Mesendoderm (in vitro differentiated cells): ENCODE measurements around the gene RAB43.
A peak's percentile ranks its signal among the peaks of the same experiment; 100 is the strongest.

ENCODE experiments used
- DNase-seq: peaks from one replicate; pipeline ENCODE4 v3.0.0; 2013
- H2AK5ac ChIP-seq: 2 replicates; pipeline ENCODE4 v1.6.1; 2013; ENCODE audit warnings: low read length, inconsistent platforms
- H2BK120ac ChIP-seq: 2 replicates; pipeline ENCODE4 v1.6.1; 2013; ENCODE audit warnings: low read depth, mild to moderate bottlenecking, low read length, moderate library complexity, mixed read lengths
- H2BK15ac ChIP-seq: replicated peaks from 2 replicates; pipeline ENCODE4 v1.6.1; 2013; ENCODE audit warnings: low read depth, mild to moderate bottlenecking, moderate library complexity
- H2BK5ac ChIP-seq: 2 replicates; pipeline ENCODE4 v1.6.1; 2013; ENCODE audit warnings: low read length, inconsistent platforms
- H3K18ac ChIP-seq: 2 replicates; pipeline ENCODE4 v1.6.1; 2013; ENCODE audit warnings: mild to moderate bottlenecking, low read length, mixed read lengths
- H3K23ac ChIP-seq: one replicate; pipeline ENCODE4 v1.6.1; 2013; ENCODE audit warnings: low read length
- H3K27ac ChIP-seq: 2 replicates; pipeline ENCODE4 v1.5.1; 2013; ENCODE audit warnings: low read depth, mild to moderate bottlenecking, inconsistent platforms, low read length, moderate library complexity
- H3K27me3 ChIP-seq: 2 replicates; pipeline ENCODE4 v1.6.1; 2013; ENCODE audit warnings: low read length, control low read depth, mild to moderate bottlenecking, inconsistent platforms; ENCODE audit not compliant: insufficient read depth, poor library complexity
- H3K36me3 ChIP-seq: 2 replicates; pipeline ENCODE4 v1.6.1; 2013; ENCODE audit warnings: low read length, inconsistent platforms; ENCODE audit not compliant: control insufficient read depth, insufficient read depth
- H3K4ac ChIP-seq: one replicate; pipeline ENCODE4 v1.6.1; 2013; ENCODE audit warnings: low read depth, mild to moderate bottlenecking, low read length, moderate library complexity
- H3K4me1 ChIP-seq: 2 replicates; pipeline ENCODE4 v1.6.1; 2013; ENCODE audit warnings: low read depth, low read length, inconsistent platforms; ENCODE audit not compliant: control insufficient read depth
- H3K4me2 ChIP-seq: 2 replicates; pipeline ENCODE4 v1.6.1; 2013; ENCODE audit warnings: low read length
- H3K4me3 ChIP-seq: 2 replicates; pipeline ENCODE4 v1.5.1; 2013; ENCODE audit warnings: mild to moderate bottlenecking, low read length
- H3K56ac ChIP-seq: one replicate; pipeline ENCODE4 v1.6.1; 2013; ENCODE audit warnings: low read length
- H3K79me1 ChIP-seq: 2 replicates; pipeline ENCODE4 v1.6.1; 2013; ENCODE audit warnings: low read length, inconsistent platforms
- H3K79me2 ChIP-seq: 2 replicates; pipeline ENCODE4 v1.6.1; 2013; ENCODE audit warnings: mild to moderate bottlenecking, low read length; ENCODE audit not compliant: control insufficient read depth, insufficient read depth
- H3K9ac ChIP-seq: 2 replicates; pipeline ENCODE4 v1.6.1; 2013; ENCODE audit warnings: low read length, inconsistent platforms
- H4K5ac ChIP-seq: one replicate; pipeline ENCODE4 v1.6.1; 2013; ENCODE audit warnings: low read length
- H4K8ac ChIP-seq: one replicate; pipeline ENCODE4 v1.6.1; 2013; ENCODE audit warnings: low read depth, mild to moderate bottlenecking, control low read depth, low read length, moderate library complexity
- WGBS: extraction: QIAGEN DNeasy Blood & Tissue Kit; methylation state at CpG from one replicate; pipeline ENCODE4 v1.1.7; 2013; ENCODE audit warnings: low lambda C conversion rate, missing lambda C conversion rate; ENCODE audit not compliant: insufficient coverage; ENCODE audit errors: extremely low coverage; 5-methylcytosine and 5-hydroxymethylcytosine counted together

The RAB43 gene

DNA sequence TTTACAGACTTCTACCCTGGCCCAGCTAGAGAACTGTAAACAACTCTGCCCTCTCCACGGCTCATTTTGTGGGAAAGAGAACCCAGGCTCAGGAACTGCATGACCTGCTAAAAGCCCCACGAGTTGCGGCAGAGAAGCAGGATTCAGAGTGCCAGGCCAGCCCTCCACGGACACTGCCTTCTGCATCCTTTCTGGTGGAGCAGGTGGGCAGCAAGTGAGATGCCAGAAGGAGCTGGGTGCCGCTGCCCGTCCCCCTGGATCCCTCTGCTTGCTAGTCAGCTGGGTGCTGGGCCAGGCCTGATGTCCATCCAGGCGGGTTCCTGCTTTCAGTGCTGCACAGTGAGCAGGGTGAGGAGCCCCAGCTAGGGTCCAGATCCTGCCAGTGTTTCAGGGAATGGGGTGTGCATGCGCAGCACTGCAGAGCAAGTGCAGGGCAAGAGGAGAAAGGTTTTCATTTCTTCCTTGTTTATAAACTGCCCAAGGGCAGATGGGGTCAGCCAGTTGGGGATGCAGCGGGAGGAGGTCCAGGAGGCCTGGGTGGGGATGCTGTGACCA, 5.2 kb upstream of the RAB43 start:
- H3K4me1 ChIP-seq: no peaks in the 10 kb centered on the region
- no peak overlapping the region for H3K9ac ChIP-seq

GRCh38 chr3:129123314-129124060, 1.9 kb upstream of the RAB43 start:
- no peak overlapping the region for H3K23ac ChIP-seq
- peaks cover 7% of the 10 kb centered on the region for H3K79me1 ChIP-seq
- no peak overlapping the region for H2BK120ac ChIP-seq
- H2AK5ac ChIP-seq: no peak overlapping the region
- H3K27me3 ChIP-seq: no peaks in the 10 kb centered on the region
- H3K56ac ChIP-seq: no peak overlapping the region
- peaks cover 16% of the 10 kb centered on the region for H3K79me2 ChIP-seq
- WGBS: no CpG with 5 or more reads among the region's 5 CpGs
- H4K8ac ChIP-seq: no peak overlapping the region
- H3K36me3 ChIP-seq: no peaks in the 10 kb centered on the region
- no peak overlapping the region for H3K9ac ChIP-seq
- no peak overlapping the region for H2BK5ac ChIP-seq
- H4K5ac ChIP-seq: no peak overlapping the region
- DNase-seq: no peak
- H3K4me2 ChIP-seq: no peak overlapping the region
- H3K27ac ChIP-seq: no peak overlapping the region
- H3K4me3 ChIP-seq: no peak overlapping the region
- no peak overlapping the region for H3K4ac ChIP-seq
- no peak overlapping the region for H2BK15ac ChIP-seq
- H3K18ac ChIP-seq: no peak overlapping the region
- peaks cover 7% of the 10 kb centered on the region for H3K4me1 ChIP-seq

More for the DNA sequence above, 5.2 kb upstream of the RAB43 start:
- no CpG with 5 or more reads among the region's 9 CpGs for WGBS
- Histone ChIP-seq H3K18ac (no peak overlapping the region), H2BK5ac (no peak overlapping the region), H3K27ac (no peak overlapping the region), H3K27me3 (no peaks in the 10 kb centered on the region), H3K36me3 (no peaks in the 10 kb centered on the region), H2AK5ac (no peak overlapping the region), H3K4me2 (no peak overlapping the region), H3K56ac (no peak overlapping the region), H2BK120ac (no peak overlapping the region), H4K8ac (no peak overlapping the region), H3K4ac (no peak overlapping the region), H2BK15ac (no peak overlapping the region), H3K23ac (no peak overlapping the region), H3K79me2 (no peaks in the 10 kb centered on the region), H3K4me3 (no peak overlapping the region), H3K79me1 (no peaks in the 10 kb centered on the region), H4K5ac (no peak overlapping the region)
- no peak for DNase-seq

GRCh38 chr3:129122412-129123011, 908 bp upstream of the RAB43 start:
- DNase-seq: peak; percentile 47
- Histone ChIP-seq H4K5ac (no peak overlapping the region), H3K4me2 (peak overlapping the region; percentile 54), H2BK15ac (no peak overlapping the region), H3K4me1 (peaks cover 7% of the 10 kb centered on the region), H3K79me1 (peaks cover 11% of the 10 kb centered on the region), H3K4ac (no peak overlapping the region), H3K27me3 (no peaks in the 10 kb centered on the region), H3K9ac (peak overlapping the region; percentile 71), H3K4me3 (peak overlapping the region; percentile 60), H3K18ac (no peak overlapping the region), H3K27ac (no peak overlapping the region), H4K8ac (peak overlapping the region; percentile 41), H3K56ac (peak overlapping the region; percentile 81), H2AK5ac (no peak overlapping the region), H3K36me3 (no peaks in the 10 kb centered on the region), H2BK120ac (no peak overlapping the region), H2BK5ac (no peak overlapping the region), H3K79me2 (peaks cover 25% of the 10 kb centered on the region), H3K23ac (no peak overlapping the region)
- no CpG with 5 or more reads among the region's 18 CpGs for WGBS

DNA sequence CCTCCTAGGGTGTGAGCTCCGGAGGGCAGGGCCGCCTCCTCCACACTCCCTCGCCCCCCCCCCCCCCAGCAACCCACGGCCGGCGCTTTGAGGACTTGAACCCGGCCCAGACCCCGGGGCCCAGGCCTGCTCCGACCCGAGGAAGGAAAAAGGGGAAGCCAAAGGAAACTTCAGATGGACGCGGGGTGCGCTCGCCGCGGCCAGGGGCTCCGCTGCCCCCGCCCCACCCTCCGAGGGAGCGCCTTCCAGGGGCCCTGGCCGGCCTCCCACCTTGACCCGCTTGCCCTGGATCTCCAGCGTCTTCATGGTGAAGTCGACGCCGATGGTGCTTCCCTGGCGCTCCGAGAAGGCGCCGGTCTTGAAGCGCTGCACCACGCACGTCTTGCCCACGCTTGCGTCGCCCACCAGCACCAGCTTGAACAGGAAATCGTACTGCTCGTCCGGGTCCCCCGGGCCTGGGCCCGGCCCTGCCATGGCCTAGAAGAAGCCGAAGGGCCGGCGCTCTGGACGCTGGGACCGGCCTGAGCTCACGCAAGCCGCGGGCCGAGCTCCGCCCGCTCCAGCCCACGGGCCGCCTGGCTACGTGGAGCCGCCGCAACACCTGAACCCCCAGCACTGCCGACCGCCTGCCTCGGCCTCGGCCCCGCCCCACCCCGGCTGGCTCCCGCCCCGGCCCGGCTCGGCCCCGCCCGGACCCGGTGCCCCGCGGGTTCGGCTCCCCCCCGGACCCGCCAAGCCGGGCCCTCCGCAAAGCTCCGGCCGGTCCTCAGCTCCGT, 400 bp downstream of the RAB43 start:
- H2BK15ac ChIP-seq: no peak overlapping the region
- peaks cover 11% of the 10 kb centered on the region for H3K79me1 ChIP-seq
- no peak overlapping the region for H3K23ac ChIP-seq
- H3K36me3 ChIP-seq: no peaks in the 10 kb centered on the region
- peak overlapping the region; percentile 85 for H3K18ac ChIP-seq
- no CpG with 5 or more reads among the region's 80 CpGs for WGBS
- H4K5ac ChIP-seq: no peak overlapping the region
- peak overlapping the region; percentile 63 for H3K4ac ChIP-seq
- peaks cover 29% of the 10 kb centered on the region for H3K79me2 ChIP-seq
- no peak overlapping the region for H2BK120ac ChIP-seq
- no peak overlapping the region for H2AK5ac ChIP-seq
- no peak overlapping the region for H4K8ac ChIP-seq
- H3K56ac ChIP-seq: peak overlapping the region; percentile 94
- peak overlapping the region; percentile 86 for H3K4me3 ChIP-seq
- H3K4me2 ChIP-seq: peak overlapping the region; percentile 84
- peak overlapping the region; percentile 92 for H3K9ac ChIP-seq
- H3K4me1 ChIP-seq: peaks cover 10% of the 10 kb centered on the region
- DNase-seq: peak; percentile 59
- no peaks in the 10 kb centered on the region for H3K27me3 ChIP-seq
- H2BK5ac ChIP-seq: no peak overlapping the region
- peak overlapping the region; percentile 93 for H3K27ac ChIP-seq

DNA sequence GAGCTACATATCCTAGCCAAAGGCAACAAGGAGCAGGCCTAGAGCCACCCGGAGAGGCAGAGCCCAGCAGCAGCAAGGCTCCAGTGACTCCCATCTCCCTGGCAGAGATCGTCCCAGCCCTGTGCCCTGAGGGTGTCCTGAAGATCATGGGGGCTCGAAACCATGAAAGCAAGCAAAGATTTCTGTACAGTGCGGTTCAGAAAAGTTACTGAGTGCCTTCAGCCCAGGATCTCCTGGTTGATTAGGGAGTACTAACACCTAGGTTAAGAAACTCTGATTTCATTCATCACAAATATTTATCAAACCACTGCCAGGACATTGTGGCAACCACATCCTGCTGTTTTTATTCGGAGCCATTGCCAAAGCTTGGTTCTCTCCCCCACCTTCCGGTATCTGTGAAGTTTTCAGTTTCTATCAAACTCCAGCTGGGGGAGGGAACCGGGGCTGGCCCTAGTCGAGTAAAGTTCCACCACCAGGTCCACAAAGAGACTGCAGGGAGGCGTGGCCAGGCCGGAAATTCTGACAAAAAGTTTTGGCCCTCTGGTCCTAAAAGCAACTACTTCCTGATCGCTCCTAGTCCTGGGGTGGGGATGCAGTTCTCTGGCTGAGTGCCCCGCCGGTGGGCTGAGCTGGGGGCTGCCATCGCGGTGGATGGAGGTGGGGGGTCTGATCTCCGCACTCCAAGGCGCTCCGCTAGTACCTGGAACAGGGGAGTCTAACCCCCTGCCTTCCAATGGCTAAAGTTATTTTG, 1.2 kb downstream of the RAB43 start:
- peak overlapping the region; percentile 93 for H3K27ac ChIP-seq
- no CpG with 5 or more reads among the region's 18 CpGs for WGBS

More for the DNA sequence above, 1.2 kb downstream of the RAB43 start:
- DNase-seq: peak; percentile 97
- H2AK5ac ChIP-seq: peak overlapping the region; percentile 6
- no peak overlapping the region for H2BK120ac ChIP-seq
- peak overlapping the region; percentile 92 for H3K9ac ChIP-seq
- peaks cover 34% of the 10 kb centered on the region for H3K79me2 ChIP-seq
- no peak overlapping the region for H3K23ac ChIP-seq
- H3K79me1 ChIP-seq: peaks cover 13% of the 10 kb centered on the region
- peak overlapping the region; percentile 86 for H3K4me3 ChIP-seq
- H2BK5ac ChIP-seq: peak overlapping the region; percentile 90
- peak overlapping the region; percentile 94 for H3K56ac ChIP-seq
- H3K4me2 ChIP-seq: peak overlapping the region; percentile 92
- H3K4ac ChIP-seq: no peak overlapping the region
- no peak overlapping the region for H2BK15ac ChIP-seq
- peak overlapping the region; percentile 10 for H4K5ac ChIP-seq
- no peak overlapping the region for H4K8ac ChIP-seq
- no peaks in the 10 kb centered on the region for H3K27me3 ChIP-seq
- H3K4me1 ChIP-seq: peaks cover 10% of the 10 kb centered on the region
- no peaks in the 10 kb centered on the region for H3K36me3 ChIP-seq
- peak overlapping the region; percentile 85 for H3K18ac ChIP-seq
